ENCODE results near the gene PRKD1.

The PRKD1 gene

DNA sequence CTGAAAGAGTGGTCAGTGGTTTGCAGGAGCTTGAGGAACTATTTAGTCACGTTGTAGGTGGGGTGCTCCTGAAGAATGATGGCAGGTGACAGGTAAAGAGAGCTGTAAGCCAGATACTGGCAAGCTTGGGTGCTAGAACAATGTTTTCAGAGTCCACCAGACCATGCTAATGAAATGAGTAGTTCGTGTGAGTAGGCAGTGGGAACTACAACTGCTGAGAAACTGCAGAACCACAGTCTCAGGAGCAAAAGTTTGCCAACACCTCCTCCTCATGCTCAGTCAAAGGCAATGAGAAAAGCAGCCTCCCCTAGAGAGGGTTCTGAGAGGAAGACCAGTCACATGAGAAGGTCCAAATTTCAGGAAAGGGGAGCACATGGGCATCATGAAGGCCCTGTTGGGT, 91.3 kb downstream of the PRKD1 start:
- DNase-seq = no peak

DNA sequence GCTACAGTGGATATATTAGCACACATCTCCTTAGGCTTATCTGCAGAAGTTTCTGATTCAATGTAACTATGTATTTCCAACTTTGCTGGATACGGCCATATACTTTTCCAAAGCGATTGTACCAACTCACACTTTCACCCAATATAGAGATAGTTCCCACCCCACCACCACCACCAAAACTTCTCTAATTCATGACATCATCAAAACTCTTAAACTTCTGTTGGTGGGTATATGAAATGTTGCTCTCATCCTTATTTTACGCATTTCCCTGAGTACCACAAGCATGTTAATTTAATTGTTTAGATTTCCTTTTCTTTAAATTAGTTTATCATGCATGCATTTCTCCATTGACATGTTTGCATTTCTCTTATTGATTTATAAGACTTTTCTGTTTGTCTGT, 95.6 kb downstream of the PRKD1 start:
- DNase-seq = no peak

DNA sequence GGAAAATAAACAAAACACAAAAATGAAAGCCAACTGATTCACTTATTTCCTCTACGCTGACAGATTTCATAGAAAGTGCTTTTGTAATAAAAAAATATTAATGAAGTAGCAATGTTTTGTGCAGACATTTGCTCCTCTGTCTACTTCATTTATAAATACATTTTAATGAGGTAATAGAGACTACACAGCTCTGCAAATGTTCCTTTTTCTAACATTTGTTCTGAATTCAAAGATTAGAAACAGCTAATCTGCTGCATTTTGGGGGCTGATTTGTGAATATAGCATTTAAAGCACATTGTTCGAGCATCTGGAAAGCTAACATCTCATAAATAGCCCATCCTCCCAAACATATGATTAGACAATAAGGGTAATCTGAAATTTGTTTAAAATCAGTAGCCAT, 97.8 kb downstream of the PRKD1 start:
- no peak for DNase-seq

DNA sequence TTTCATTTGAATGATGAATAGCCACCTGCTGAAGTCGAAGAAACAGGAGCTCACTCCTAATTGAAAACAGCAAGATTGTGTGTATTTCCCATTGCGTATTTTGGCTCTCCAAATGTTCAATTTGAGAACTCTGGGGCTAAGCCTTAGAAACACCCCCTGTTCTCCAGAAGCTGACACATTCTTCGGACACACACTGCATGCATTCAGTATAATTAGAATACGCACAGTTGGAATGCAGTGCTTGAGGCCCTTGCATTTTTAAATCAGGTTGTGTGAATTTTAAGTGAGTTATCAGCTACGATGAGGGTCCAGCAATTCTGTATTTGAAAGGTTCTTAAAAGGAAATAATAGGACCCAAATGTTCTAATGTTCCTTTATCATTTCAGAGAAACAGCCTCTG, 103.8 kb downstream of the PRKD1 start:
- no peak for DNase-seq

DNA sequence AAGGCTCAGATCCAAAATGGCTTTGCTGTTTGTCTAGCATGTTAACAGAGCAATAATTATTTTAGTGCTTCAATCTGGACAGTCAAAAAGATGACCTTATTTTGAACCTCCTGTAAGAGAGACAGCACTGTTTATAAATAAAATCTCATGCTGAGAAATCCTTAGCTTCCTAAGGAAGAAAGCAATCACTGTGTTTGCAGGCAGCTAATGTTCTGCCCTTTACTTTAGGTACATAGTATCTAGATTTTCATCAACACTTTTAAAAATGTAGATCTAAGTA, 105.3 kb downstream of the PRKD1 start:
- no peak for DNase-seq

DNA sequence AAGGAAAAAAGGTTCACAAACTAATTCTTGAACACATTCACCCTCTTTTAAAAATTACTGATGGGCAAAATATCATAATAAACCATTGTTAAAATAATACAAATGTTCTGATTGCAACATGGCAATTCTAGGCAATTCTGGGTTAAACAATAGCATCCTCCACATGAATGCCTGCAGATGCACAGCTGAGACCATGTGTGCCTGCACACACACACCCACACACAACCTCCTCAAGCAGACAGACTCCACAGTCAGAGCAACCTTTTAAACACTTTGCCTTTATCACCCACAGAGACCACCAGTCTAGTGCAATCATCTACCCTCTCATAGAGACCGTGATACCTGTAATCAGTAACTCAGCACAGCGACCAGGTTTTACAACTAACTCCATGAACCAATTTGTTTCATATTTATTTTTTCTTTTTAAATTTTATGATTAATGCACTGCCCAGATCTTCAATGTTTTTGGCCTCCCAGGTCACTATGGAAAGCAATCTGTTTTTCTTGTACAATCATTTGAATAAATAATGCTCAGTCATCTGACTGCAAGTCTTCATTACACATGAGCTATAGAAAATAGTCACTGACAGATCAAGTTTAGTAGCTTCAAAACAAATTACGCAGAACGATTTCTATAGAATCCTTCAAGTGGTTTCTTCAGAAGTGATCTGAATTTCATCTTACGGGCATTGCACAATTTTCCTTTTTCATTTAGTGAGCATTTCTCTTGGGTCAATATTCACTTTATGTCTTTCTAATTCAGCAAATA, 105.8 kb downstream of the PRKD1 start:
- DNase-seq = no peak

DNA sequence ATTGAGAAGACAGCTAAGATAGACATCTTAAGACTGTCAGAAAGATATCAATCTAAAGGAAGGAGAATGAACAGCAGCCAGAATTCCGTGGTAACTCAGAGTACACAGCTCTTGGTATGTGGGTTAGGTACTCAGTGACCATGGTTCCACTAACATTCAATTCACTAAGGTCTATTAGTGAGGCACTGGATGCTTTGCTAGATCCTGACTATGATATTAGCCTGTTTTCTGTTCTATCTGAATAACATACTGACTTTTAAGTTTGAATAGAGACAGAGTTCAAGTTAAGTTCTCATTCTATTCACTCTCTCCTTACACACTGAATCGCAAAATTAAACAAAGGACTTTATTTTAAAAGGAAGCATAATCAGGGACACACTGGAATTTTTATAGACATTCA, 106.4 kb downstream of the PRKD1 start:
- no peak for DNase-seq

DNA sequence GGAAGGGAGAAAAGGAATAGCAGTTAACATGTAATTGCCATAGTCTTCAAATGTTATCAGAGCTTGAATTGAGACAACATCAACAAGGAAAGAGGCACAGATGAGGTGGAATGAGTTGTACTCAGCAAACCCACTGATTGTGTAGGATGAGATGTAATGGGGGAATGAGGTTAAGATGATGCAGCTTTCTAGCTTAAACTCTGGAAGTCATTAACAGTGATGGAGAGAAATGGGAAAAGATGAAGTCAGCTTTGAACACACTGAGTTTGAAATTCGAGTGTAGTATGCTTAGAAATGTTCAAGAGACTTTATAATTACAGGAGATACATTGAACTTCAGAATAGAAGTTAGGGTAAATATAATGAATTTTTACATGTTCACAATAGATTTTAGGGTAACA, 106.9 kb downstream of the PRKD1 start:
- no peak for DNase-seq

DNA sequence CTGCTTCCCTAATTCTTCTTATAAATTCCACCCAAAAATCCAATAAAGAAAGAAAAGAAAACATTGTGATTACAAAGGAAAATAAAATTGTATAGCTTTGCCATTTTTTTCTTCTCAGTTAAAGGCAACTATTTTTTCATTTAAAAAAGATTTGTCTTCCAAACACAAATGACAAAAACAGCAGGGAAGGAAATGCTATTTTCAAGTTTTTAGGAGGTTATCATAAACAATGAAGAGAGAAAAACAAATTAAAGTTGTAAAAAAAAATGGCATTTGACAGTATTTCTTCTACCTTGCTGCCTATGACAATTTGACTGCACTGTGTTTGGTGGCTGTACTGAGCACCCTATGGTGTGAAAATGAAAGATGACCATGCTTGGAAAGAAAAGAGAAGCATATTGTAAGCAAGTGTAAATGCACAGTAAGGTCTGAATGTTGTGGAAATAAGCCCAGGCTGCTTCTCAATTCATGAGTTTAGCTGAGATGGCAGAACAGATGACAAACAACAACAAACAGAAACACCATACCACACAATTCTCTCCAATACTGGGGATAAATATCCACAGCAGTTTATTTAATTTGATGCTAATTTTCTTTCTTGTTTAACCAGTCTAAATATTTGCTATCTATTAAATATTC, 109.8 kb downstream of the PRKD1 start:
- no peak for DNase-seq

DNA sequence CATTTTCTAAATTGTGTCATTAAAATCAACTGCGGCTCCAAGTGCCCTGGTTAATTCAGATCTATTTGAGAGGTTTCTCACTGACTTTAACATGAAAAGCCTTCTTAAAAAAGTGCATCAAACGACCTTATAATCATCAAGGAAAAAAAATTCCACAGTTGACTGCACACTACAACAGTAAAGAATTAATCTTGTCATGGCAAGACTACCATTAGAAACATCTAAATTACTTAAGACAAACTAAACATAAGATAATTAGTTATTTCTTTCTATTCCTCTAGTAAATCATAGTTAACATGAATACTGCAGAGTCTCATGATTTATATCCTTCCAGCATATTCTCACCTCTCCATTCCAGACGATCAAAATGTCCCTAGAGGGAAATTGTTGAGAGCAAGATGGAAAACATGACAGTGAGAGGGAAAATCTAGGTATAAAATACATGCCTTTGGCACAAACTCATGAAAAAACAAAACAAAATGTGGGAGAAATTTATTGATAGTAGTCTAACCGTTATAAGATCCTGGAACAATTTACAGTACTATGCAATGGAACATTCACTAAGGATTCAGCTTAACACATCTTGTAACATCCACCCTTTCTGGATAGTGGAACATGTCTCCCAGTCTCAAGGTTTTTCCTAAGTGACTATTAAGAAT, 112.5 kb downstream of the PRKD1 start:
- DNase-seq = no peak

DNA sequence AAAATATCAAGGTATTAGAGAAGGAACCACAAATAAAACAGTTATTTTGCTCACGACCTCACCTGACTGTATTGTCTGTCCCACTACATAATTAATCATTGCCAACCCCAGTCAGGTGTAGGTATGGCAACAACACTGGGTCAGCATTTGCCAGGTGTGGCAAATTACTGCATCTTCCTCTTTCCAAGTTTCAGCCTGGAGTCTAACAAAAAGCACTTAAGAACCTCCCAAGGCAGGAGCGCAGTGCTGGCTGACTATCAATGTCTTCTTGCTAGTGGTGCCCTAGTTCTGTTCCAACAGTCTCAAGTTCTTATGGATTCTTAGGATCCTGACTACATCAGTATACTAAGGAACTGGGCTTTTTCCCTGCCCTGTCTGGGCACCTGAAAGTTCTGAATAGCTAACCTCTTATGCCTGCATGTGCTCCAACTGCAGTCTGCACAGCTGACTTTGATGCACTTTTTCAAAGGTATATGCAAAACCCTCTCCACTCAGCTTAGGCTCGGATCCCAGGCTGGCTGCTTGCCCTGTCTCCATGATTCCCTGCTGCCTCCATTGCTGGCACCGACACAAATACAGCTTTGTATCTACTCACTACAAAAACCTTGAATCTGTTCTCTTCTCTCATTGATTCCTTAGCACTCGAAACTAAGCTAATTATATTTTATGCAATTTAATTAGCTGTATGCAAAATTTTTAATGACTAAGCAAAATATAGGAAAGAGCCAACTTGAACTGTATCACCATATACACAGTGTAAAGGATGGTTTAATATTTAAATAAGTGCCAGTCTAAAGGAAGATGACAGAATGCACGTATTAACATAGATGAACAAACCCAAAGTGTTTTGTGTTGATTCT, 113.3 kb downstream of the PRKD1 start:
- no peak for DNase-seq

DNA sequence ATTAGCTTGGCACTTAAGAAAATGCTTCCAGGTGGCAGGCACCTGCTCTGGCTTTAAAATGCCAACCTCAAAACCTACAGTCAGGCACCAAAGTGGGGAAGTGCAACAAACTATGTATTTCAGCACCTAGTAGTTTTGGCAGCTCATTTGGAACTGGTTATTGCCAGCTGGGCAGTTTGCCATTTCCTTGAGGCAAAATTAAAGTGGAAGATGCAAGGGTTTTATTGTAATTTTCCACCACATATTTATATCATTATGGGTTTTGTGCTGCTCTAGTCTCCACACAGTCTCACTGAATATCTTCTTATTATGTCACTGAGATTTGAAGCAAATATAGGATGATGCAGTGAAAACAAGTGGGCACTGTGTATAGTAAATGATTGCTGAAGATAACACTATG, 117.0 kb downstream of the PRKD1 start:
- DNase-seq = no peak

DNA sequence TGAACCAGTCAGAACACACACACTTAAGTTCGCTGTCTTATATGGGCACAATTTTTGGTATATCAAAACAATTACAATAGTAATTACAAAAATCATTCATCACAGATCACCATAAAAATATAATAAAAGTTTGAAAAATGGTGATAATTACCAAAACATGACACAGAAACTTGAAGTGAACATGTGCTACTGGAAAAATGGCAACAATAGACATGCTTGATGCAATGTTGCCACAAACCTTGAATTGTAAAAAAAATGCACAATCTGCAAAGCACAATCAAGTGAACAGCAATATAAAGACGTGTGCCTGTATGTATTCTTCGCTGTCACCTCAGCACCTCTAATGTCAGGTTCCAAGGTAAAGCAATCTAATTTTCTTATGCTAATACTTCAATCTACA, 117.6 kb downstream of the PRKD1 start:
- no peak for DNase-seq

DNA sequence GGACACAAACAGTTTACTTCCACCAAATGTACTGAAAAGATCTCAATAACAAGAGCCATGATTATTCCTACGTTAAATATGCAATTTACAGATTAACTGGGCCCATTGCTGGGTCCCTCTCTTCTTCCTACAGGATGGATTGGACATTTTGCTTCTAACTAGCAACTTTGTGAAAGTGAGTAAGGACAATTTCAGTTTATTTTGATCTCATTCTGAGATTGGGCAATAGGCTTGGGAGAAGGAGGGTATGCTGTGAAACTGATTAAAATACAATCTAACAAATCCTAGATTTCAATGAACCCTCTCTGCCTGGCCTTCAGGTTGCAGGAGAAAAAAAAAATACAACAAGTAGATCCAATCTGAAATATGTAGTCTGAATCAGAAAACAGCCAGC, 121.5 kb downstream of the PRKD1 start:
- DNase-seq = no peak

DNA sequence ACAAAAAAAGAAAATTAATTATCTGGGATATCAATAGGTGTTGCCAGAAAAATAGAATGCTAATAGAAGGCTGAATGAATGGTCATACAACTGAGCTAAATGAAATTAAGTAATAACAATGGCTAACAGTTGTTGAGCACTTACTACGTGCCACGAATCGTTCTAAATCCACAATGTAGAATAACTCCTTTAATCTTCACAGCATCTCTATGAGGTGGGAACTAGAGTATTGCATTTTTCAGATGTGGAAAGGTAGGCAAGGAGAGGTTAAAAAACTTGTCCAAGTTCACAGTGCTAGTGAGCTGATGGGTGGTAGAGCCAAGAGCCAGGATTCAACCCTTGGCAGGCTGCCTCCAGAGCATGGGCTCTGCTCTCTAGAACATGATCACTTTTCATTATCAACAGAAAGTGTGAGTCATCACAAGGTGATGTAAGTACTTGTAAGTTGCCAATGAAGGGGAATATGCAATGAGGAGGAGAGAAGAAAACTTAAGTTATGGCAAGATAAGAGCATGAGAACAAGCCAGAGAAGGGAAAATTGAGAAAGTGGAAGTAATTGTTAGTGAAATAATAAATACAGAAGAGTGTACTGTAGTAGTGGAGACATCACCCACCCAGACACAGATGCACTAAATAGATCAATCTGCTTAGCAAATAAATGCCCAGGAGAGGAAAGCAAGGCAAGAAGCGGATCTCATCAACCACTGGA, 122.1 kb downstream of the PRKD1 start:
- no peak for DNase-seq

DNA sequence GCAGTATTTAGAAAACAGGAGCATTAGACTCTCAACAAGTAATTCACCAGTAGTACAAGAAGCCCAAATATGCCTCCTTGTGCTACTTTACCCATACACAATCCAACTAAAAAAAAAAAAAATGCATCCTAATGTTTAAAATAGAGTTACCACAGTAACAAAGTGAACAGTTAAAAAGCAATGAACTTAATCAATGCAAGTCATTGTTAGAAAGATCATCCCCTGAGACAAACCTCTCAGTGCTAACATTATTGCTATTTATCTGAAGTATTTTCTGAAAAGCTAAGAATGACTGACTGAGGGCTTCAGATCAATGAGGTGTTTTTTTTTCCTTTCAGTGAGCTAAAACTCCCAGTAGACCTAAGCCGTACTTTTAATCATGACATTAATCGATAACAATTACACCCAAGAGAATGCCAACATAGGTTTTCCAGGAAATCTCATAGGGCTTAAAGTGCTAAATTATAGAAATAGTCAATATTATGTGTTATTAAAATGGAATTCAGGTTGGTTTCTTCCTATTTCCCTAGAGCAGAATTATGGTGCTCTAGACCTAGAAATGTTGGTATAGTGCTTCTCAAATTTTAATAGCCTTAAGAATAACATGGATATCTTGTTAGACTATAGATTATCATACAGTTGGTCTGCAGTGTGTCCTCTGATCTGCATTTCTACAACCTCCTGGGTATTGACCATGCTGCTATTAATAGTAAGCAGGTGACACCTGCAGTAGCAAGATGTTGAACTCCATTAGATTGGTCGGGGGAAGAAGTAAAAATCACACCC, 123.0 kb downstream of the PRKD1 start:
- DNase-seq = no peak

DNA sequence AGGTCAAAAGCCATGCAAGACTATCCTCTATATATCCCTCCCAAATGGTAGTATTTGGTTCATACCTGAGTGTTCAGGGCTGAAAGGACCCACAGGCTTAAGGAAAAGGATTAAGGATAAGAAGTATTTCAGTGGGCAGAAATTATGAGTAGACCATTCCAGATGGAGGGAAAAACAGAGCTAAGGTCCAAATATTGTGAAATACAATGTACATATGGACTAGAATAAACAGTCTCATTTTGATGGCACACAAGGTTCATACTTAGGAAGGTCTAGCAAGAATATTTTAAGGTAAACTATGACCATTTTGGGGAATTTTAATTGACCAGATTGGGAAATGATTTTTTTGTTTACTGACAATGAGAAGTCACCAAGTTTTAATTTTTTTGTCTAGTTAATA, 124.6 kb downstream of the PRKD1 start:
- DNase-seq = no peak

DNA sequence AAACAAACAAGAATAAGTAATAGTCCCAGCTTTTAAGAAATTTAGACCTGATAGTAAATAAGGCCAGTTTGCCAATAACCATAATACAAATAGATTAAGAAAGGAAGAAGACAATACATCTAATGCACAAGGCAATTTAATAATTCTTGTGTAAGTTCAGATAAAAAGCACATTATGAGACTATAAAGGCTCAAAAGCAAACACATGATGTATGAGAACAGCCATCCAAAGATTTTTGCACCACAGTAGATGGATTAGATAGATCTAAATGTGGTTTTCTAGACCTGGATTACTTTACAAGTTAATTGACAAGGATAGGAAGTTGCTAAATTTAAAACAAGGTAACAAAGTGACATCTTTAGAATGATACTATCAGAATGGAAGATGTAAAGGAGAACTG, 125.4 kb downstream of the PRKD1 start:
- no peak for DNase-seq

DNA sequence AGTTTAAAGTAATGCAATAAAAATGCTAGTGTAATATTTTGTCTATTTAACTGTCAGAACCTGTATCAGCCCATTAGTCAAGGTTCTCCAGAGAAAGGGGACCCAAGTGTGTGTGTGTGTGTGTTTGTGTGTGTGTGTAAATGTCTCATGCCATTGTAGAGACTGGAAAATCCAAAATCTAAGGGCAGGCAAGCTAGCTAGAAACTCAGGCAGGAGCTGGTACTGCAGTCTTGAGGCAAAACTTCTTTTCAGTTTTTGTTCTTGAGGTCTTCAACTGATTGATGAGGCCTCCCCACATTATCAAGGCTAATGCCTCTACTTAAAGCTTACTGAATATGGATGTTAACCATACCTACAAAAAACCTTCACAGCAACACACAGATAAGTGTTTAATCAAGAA, 126.7 kb downstream of the PRKD1 start:
- DNase-seq = no peak

DNA sequence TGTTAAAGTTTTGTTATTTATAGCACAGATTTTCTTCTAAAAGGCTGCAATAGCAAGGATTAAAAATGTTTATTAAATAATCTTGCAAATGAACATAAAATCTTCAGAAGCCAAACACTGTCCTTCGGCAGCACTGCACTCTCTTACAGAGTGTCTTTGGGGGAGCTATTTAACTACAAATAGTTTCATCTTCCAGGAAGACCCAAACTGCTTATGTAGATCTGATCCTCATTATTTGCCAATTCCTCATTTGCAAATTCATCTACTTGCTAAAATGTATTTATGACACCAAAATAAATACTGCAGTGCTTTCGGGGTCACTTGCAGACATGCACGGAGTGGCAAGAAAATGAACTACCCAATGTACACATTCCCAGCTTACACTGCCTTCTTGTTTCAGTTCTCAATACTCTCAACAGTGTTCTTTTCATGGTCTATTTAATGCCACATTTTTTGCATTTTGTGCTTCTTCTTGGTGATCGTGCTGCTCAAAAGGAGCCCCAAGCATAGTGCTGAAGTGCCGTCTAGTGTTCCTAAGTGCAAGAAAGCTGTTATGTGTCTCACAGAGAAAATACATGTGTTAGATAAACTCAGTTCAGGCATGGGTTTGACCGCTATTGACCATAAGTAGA, 128.1 kb downstream of the PRKD1 start:
- no peak for DNase-seq

DNA sequence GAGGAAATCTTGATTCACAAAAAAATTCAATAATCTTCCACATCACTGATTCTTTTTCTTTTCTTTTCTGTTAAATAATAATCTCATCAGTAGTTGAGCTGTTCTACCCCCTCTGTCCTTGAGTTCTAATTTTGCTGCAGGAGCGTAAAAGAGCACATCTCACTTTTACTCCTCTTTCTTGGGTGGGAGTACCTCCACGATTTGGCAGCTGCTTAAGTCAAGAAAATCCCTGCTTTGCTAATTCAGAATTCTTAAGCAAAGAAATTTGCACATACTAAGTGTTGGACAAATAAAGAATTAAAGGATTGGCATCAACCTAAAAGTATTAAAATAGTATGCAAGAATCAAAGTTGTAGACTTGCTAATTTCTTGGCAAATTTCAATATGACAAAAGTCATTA, 128.8 kb downstream of the PRKD1 start:
- no peak for DNase-seq
